Ectodermal cell (in vitro differentiated cells): ENCODE results near the gene PIN4.
"Not testable (repeated sequence)": the region's sequence is repeated elsewhere in the genome, so short reads cannot be mapped to it uniquely, and the experiment has no call there.

Experiments
- H3K27ac ChIP-seq: 2 replicates; pipeline ENCODE4 v1.7.0; 2013; ENCODE audit warnings: mild to moderate bottlenecking, low read depth, low read length; ENCODE audit not compliant: insufficient read depth, poor library complexity, severe bottlenecking
- H3K27me3 ChIP-seq: 2 replicates; pipeline ENCODE4 v1.7.0; 2013; ENCODE audit warnings: mild to moderate bottlenecking, low read length; ENCODE audit not compliant: insufficient read depth, control insufficient read depth, poor library complexity, severe bottlenecking
- H3K36me3 ChIP-seq: one replicate; pipeline ENCODE4 v1.7.0; 2013; ENCODE audit warnings: low read length; ENCODE audit not compliant: control insufficient read depth, insufficient read depth
- H3K4me1 ChIP-seq: one replicate; pipeline ENCODE4 v1.7.0; 2013; ENCODE audit warnings: low read length; ENCODE audit not compliant: control insufficient read depth, insufficient read depth
- H3K4me3 ChIP-seq: 2 replicates; pipeline ENCODE4 v1.7.0; 2013; ENCODE audit warnings: low read depth, low read length, control low read depth; ENCODE audit not compliant: insufficient read depth
- H3K9me3 ChIP-seq: 2 replicates; pipeline ENCODE4 v1.7.0; 2013; ENCODE audit warnings: mild to moderate bottlenecking, low read length, moderate library complexity; ENCODE audit not compliant: control insufficient read depth
- WGBS, 2 experiments: methylation state at CpG; one replicate each; pipeline ENCODE4 v1.1.7; 2013; ENCODE audit warnings: missing lambda C conversion rate in 2 of 2; 5-methylcytosine and 5-hydroxymethylcytosine counted together

PIN4 gene

DNA sequence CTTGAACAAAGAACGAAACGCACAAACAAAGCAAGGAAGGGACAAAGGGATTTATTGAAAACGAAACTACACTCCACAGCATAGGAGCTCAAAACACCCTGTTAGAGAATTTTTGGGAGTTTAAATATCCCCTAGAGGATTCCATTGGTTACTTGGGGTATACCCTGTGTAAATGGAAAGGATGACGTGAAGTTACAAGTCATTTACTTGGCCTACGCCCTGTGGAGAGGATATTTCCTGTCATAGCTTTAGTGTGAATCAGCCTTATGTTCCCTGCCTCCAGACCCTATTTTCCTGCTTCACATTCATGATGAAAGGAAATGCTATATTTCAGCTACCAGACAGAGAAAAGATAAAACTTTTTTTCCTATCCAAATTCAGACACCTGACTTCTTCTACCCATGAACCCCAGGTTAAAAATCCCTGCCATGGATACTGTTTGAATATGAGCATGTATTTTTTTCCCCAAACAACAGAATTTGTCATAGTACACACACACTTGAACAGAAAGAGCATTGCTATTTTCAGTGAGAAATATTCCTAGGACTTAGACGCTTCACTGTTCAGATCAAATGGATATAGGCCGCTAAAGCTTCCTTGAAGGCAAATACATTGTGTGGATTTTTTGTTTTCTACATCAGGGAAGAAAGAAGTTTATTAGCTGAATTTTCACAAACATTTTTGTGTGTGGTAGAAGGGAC, 20.4 kb downstream of the PIN4 start:
- Histone ChIP-seq H3K27ac (no peak overlapping the region), H3K27me3 (no peaks in the 10 kb centered on the region), H3K36me3 (peaks cover 4% of the 10 kb centered on the region), H3K4me3 (no peak overlapping the region), H3K4me1 (no peaks in the 10 kb centered on the region), H3K9me3 (no peaks in the 10 kb centered on the region)
- WGBS, 2 experiments, result 74 to 91% methylated on average over 4 to 7 of the region's 7 CpGs

DNA sequence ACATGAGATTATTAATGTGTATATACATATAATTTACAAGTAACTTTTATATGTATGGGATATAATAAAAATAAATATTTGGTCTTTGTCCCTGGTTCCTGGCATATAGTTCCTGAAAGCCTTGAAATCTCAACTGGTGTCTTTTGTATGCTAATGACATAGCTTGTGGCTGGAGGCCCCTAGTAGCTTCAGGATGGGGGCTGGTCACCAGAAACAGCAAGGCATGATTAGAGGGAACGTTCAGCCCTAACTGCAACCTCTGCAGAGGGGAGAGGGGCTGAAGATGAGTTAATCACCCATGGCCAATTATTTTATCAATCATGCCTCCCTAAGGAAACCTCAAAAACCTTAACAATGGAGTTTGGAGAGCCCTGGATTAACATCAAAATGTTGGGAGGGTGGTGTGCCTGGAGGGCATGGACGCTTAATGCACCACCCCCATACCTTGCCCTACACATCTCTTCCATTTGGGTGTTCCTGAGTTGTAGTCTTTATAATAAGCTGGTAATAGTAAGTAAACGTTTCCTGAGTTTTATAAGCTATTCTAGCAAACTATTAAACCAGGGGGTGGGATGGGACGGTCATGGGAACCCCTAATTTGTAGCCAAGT, 21.3 kb downstream of the PIN4 start:
- 44 to 50% methylated on average over 2 to 3 of the region's 4 CpGs for WGBS, 2 experiments
- Histone ChIP-seq H3K27me3 (no peaks in the 10 kb centered on the region), H3K4me3 (no peak overlapping the region), H3K36me3 (peaks cover 4% of the 10 kb centered on the region), H3K27ac (no peak overlapping the region), H3K4me1 (no peaks in the 10 kb centered on the region), H3K9me3 (no peaks in the 10 kb centered on the region)

DNA sequence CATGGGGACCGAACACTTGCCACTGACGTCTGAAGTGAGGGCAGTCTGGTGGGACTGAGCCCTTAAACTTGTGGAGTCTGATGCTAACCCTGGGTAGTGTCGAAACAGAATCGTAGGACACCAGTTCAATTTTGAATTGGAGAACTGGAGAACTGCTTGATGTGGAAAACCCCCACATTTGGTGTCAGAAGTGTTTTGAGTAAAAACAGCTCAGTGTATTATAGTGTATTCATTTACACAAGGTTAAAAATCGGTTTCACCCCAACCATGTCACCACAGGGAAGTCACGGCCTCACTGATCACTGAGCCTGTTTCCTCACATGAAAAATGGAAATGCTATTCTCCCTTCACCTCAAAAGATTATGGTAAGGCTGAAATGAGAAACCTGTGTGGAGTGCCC, 21.9 kb downstream of the PIN4 start:
- Histone ChIP-seq H3K27me3 (no peaks in the 10 kb centered on the region), H3K4me3 (no peak overlapping the region), H3K27ac (no peak overlapping the region), H3K4me1 (no peaks in the 10 kb centered on the region), H3K9me3 (no peaks in the 10 kb centered on the region), H3K36me3 (peaks cover 2% of the 10 kb centered on the region)
- WGBS, 2 experiments, result 88 to 93% methylated on average over 5 to 6 of the region's 6 CpGs

DNA sequence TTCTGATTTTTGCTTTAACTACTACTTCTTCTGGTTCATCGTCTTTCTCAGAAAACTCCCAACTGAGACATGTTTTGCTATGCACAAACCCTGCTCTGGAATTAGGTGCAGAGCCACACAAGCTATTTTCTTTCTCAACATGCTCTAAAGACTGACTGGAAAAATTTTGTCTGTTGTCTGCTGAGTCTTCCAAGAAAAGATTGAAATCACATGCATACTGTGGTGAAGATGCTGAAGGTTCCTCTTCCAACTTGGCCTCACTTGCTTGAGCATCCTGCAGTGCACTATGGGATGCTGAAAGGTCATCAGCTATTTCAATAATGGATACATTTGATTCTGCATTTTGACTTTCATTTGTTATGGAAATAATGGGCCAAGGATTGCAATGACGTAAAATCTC, 24.1 kb downstream of the PIN4 start:
- Histone ChIP-seq H3K9me3 (no peaks in the 10 kb centered on the region), H3K4me3 (no peak overlapping the region), H3K27ac (no peak overlapping the region), H3K4me1 (no peaks in the 10 kb centered on the region), H3K36me3 (no peaks in the 10 kb centered on the region), H3K27me3 (no peaks in the 10 kb centered on the region)
- WGBS, 2 experiments, result 90 to 98% methylated on average over 1 to 2 of the region's 2 CpGs

DNA sequence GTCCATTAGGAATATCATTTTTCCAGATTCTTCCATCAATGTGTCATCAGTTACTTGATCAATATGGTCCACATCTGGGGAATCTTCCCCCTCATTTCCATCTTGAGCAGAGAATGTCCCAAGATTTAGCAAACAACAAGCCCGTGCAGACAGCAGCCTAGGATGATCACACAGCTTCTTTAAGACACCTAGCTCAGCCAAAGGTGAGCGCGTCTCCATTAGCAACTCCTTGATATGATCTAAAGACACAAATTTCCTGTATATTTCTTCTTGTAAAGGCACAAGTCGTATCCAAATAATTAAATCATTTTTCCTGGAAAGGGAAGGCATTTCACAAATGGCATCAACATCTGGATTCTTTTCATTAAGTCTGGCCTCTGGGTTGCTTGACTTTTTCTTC, 25.8 kb downstream of the PIN4 start:
- H3K4me3 ChIP-seq, result no peak overlapping the region
- no peaks in the 10 kb centered on the region for H3K4me1 ChIP-seq
- 87 to 96% methylated on average over 4 of the region's 4 CpGs for WGBS, 2 experiments
- no peaks in the 10 kb centered on the region for H3K9me3 ChIP-seq
- no peaks in the 10 kb centered on the region for H3K27me3 ChIP-seq
- H3K36me3 ChIP-seq, result no peaks in the 10 kb centered on the region
- H3K27ac ChIP-seq, result no peak overlapping the region

DNA sequence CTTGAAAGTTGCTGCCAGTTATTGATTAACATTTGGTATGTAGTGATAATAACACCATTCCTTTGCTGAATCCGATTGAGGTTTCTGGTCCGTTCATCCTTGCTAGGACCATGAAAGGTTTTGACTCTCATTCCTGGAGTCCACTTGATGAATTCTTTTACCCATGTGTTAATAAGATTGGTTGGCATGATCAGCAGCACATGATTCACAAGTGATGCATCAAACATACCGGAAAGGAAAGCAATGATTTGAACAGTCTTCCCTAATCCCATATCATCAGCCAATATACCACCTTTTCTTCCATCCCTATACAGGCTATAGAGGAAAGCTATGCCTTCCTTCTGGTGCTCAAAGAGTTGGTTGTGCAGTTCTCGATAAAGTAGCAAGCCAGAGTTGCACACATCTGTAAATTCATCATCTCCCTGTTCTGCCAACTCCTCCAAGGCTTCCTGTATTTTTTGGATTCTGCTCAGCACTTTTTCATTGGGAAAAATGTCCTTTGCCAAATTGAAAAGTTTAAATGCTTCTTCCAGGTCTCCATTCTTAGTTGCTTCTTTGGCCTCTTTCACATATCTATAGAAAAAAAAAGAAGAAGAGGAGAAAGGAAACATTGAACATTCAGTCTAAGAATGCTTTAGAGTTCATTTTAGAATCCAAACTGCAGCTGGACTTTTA, 26.7 kb downstream of the PIN4 start:
- no peaks in the 10 kb centered on the region for H3K36me3 ChIP-seq
- no peaks in the 10 kb centered on the region for H3K9me3 ChIP-seq
- H3K4me1 ChIP-seq, result no peaks in the 10 kb centered on the region
- H3K27ac ChIP-seq, result no peak overlapping the region
- H3K4me3 ChIP-seq, result no peak overlapping the region
- no peaks in the 10 kb centered on the region for H3K27me3 ChIP-seq
- 88 to 98% methylated on average over 4 of the region's 4 CpGs for WGBS, 2 experiments

DNA sequence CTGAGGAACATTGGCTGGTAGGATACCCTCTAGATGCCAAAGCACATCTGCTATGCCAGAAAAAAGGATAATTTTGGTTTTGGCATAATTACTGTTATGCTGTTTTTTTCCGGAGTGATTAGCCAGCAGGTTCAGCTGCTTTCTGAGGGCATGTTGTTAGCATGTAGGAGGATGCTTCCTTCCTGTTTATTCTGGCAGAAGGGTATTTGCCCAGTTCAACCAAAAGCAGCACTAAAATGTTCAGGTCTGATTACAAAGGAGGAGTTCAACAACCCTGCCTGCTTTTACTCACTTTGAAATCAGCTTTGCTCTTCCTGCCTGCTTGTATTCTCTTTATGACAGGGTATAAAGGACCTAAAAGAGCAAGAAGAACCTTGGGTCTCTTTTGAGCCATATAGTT, 35.4 kb downstream of the PIN4 start:
- Histone ChIP-seq H3K4me3 (no peak overlapping the region), H3K4me1 (no peaks in the 10 kb centered on the region), H3K27me3 (no peaks in the 10 kb centered on the region), H3K36me3 (peaks cover 3% of the 10 kb centered on the region), H3K27ac (no peak overlapping the region), H3K9me3 (no peaks in the 10 kb centered on the region)
- 94 to 100% methylated on average over 1 of the region's 1 CpG for WGBS, 2 experiments

DNA sequence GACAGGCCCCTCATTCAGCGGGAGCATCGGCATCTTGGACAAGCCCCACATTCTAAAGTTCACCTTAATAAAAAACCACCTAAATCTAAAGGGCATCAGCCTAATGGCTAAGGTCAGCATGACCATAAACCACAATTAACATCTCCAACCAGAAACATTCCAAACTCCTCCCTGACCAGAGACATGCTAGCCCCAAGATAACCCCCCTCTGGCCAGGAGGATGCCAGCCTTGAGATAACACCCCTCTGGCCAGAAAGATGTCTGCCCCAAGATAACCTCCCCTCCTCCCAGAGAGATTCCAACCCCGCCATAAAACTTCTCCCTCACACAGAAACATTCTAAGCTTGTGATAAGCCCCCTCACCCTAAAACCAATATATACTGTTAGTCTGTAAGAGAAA, 38.8 kb downstream of the PIN4 start:
- not testable (repeated sequence) for H3K36me3 ChIP-seq, H3K27ac ChIP-seq, H3K4me3 ChIP-seq, H3K9me3 ChIP-seq, H3K27me3 ChIP-seq, H3K4me1 ChIP-seq
- 93 to 95% methylated on average over 3 of the region's 3 CpGs for WGBS, 2 experiments

DNA sequence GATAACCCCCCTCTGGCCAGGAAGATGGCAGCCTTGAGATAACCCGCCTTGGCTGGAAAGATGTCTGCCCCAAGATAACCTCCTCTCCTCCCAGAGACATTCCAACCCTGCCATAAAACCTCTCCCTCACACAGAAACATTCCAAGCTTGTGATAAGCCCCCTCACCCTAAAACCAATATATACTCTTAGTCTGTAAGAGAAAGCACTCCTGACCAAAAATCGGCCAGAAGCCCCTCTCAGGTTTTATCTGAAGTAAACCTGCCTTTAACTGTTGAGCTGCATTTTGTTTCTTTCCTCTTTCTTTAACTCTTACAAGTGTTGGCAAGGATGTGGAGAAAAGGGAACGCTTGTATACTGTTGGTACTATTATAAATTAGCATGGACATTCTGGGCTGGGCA, 48.7 kb downstream of the PIN4 start:
- Histone ChIP-seq H3K9me3 (no peaks in the 10 kb centered on the region), H3K36me3 (peaks cover 16% of the 10 kb centered on the region), H3K27ac (no peak overlapping the region), H3K4me3 (no peak overlapping the region), H3K27me3 (no peaks in the 10 kb centered on the region), H3K4me1 (no peaks in the 10 kb centered on the region)
- WGBS, 2 experiments, result 93 to 96% methylated on average over 3 of the region's 3 CpGs

DNA sequence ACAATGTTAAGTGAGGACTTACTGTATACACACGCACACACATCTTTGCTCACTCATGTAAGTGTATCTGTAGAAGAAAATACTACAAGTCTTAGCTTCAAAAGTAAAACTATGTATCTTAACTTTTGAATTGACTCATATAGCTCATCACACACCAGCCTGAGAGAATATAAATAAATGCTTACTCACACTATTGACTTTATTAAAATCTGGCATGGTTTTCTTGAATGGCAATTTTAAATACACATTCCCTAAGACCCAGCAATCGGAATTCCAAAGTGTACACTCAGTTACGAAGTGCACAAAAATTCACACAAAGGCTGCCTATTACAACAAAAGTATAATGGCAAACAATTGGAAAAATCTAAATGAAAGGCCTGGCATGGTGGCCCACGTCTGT, 55.3 kb downstream of the PIN4 start:
- Histone ChIP-seq H3K27me3 (no peaks in the 10 kb centered on the region), H3K27ac (no peak overlapping the region), H3K36me3 (no peaks in the 10 kb centered on the region), H3K4me1 (no peaks in the 10 kb centered on the region), H3K4me3 (no peak overlapping the region), H3K9me3 (no peaks in the 10 kb centered on the region)
- 93 to 94% methylated on average over 3 to 4 of the region's 4 CpGs for WGBS, 2 experiments
